Duodenal mucosa (tissue), 2 donors: ENCODE results near the gene PDCD2L.

Experiments used
- H3K27ac ChIP-seq: one replicate; pipeline ENCODE4 v1.7.0; 2013; ENCODE audit warnings: low read depth, low read length
- H3K27me3 ChIP-seq, 2 donors: one replicate each; pipeline ENCODE4 v1.7.0; 2013; ENCODE audit warnings: low read length in 2 of 2, control low read depth in 1 of 2; ENCODE audit not compliant: insufficient read depth in 2 of 2, control insufficient read depth in 1 of 2
- H3K36me3 ChIP-seq, 2 donors: one replicate each; pipeline ENCODE4 v1.7.0; 2013; ENCODE audit warnings: low read length in 2 of 2, control low read depth in 1 of 2; ENCODE audit not compliant: insufficient read depth in 2 of 2, control insufficient read depth in 1 of 2
- H3K4me1 ChIP-seq, 2 donors: one replicate each; pipeline ENCODE4 v1.7.0; 2013; ENCODE audit warnings: low read length in 2 of 2, control low read depth in 1 of 2; ENCODE audit not compliant: insufficient read depth in 2 of 2, control insufficient read depth in 1 of 2
- H3K4me3 ChIP-seq, 2 donors: one replicate each; pipeline ENCODE4 v1.7.0; 2013; ENCODE audit warnings: low read length in 2 of 2, low read depth in 1 of 2
- H3K9ac ChIP-seq, 2 donors: one replicate each; pipeline ENCODE4 v1.7.0; 2013; ENCODE audit warnings: low read length in 2 of 2, low read depth in 1 of 2
- H3K9me3 ChIP-seq, 2 donors: one replicate each; pipeline ENCODE4 v1.7.0; 2013; ENCODE audit warnings: low read length in 2 of 2, control low read depth in 1 of 2; ENCODE audit not compliant: control insufficient read depth in 1 of 2

Gene PDCD2L

GRCh38 chr19:34408411-34408810, 4.2 kb downstream of the PDCD2L start:
- H3K27ac ChIP-seq = no peak overlapping the region
- no peak overlapping the region for H3K4me3 ChIP-seq
- H3K9ac ChIP-seq = no peak overlapping the region
- H3K9me3 ChIP-seq = no peaks in the 10 kb centered on the region
- no peaks in the 10 kb centered on the region for H3K27me3 ChIP-seq
- peaks cover 0 to 15% of the 10 kb centered on the region in 2 donors for H3K36me3 ChIP-seq
- H3K4me1 ChIP-seq = peaks cover 0 to 5% of the 10 kb centered on the region in 2 donors

- H3K27me3 ChIP-seq = no peaks in the 10 kb centered on the region
- H3K9ac ChIP-seq = no peak overlapping the region
- no peak overlapping the region for H3K4me3 ChIP-seq
- H3K9me3 ChIP-seq = no peaks in the 10 kb centered on the region
- no peak overlapping the region for H3K27ac ChIP-seq
- H3K36me3 ChIP-seq = peaks cover 0 to 25% of the 10 kb centered on the region in 2 donors
- H3K4me1 ChIP-seq = no peaks in the 10 kb centered on the region
Measured at GRCh38 chr19:34409189-34410164, 5.3 kb downstream of the PDCD2L start.

- Histone ChIP-seq H3K4me3 (no peak overlapping the region), H3K27ac (no peak overlapping the region), H3K9me3 (no peaks in the 10 kb centered on the region), H3K4me1 (no peaks in the 10 kb centered on the region), H3K9ac (no peak overlapping the region), H3K27me3 (no peaks in the 10 kb centered on the region), H3K36me3 (peaks cover 0 to 38% of the 10 kb centered on the region in 2 donors)
Measured at GRCh38 chr19:34411216-34411615, 7.0 kb downstream of the PDCD2L start.

- Histone ChIP-seq H3K4me3 (no peak overlapping the region), H3K9me3 (no peaks in the 10 kb centered on the region), H3K4me1 (no peaks in the 10 kb centered on the region), H3K9ac (no peak overlapping the region), H3K27me3 (no peaks in the 10 kb centered on the region), H3K36me3 (peaks cover 0 to 38% of the 10 kb centered on the region in 2 donors), H3K27ac (no peak overlapping the region)
Measured at GRCh38 chr19:34416021-34416545, 11.9 kb downstream of the PDCD2L start.

GRCh38 chr19:34418300-34418699, 14.1 kb downstream of the PDCD2L start:
- Histone ChIP-seq H3K27ac (no peak overlapping the region), H3K4me1 (no peaks in the 10 kb centered on the region), H3K9ac (no peak overlapping the region), H3K9me3 (no peaks in the 10 kb centered on the region), H3K4me3 (no peak overlapping the region), H3K27me3 (no peaks in the 10 kb centered on the region), H3K36me3 (peaks cover 0 to 42% of the 10 kb centered on the region in 2 donors)

GRCh38 chr19:34426096-34426661, 22.0 kb downstream of the PDCD2L start:
- H3K27me3 ChIP-seq = no peaks in the 10 kb centered on the region
- H3K4me1 ChIP-seq = peaks cover 15 to 19% of the 10 kb centered on the region in 2 donors
- peaks cover 0 to 3% of the 10 kb centered on the region in 2 donors for H3K36me3 ChIP-seq
- no peak overlapping the region for H3K9ac ChIP-seq
- no peak overlapping the region for H3K27ac ChIP-seq
- H3K9me3 ChIP-seq = no peaks in the 10 kb centered on the region
- H3K4me3 ChIP-seq = no peak overlapping the region

GRCh38 chr19:34428549-34429285, 24.5 kb downstream of the PDCD2L start:
- peak overlapping the region; percentile 83 for H3K27ac ChIP-seq
- H3K9ac ChIP-seq = peak overlapping the region; percentile 76 to 79
- H3K27me3 ChIP-seq = no peaks in the 10 kb centered on the region
- peak overlapping the region; percentile 87 to 100 for H3K4me3 ChIP-seq
- H3K36me3 ChIP-seq = peaks cover 0 to 9% of the 10 kb centered on the region in 2 donors
- peaks cover 15 to 20% of the 10 kb centered on the region in 2 donors for H3K4me1 ChIP-seq
- H3K9me3 ChIP-seq = no peaks in the 10 kb centered on the region

GRCh38 chr19:34429553-34429952, 25.4 kb downstream of the PDCD2L start:
- peak overlapping the region in 1 of 2 donors; percentile 79 for H3K9ac ChIP-seq
- H3K27me3 ChIP-seq = no peaks in the 10 kb centered on the region
- peak overlapping the region; percentile 87 to 100 for H3K4me3 ChIP-seq
- no peaks in the 10 kb centered on the region for H3K9me3 ChIP-seq
- H3K4me1 ChIP-seq = peaks cover 15 to 20% of the 10 kb centered on the region in 2 donors
- H3K36me3 ChIP-seq = peaks cover 0 to 14% of the 10 kb centered on the region in 2 donors
- no peak overlapping the region for H3K27ac ChIP-seq

GRCh38 chr19:34430738-34431625, 26.8 kb downstream of the PDCD2L start:
- no peaks in the 10 kb centered on the region for H3K27me3 ChIP-seq
- peaks cover 0 to 27% of the 10 kb centered on the region in 2 donors for H3K36me3 ChIP-seq
- no peak overlapping the region for H3K4me3 ChIP-seq
- peak overlapping the region in 1 of 2 donors; percentile 23 for H3K9ac ChIP-seq
- no peaks in the 10 kb centered on the region for H3K9me3 ChIP-seq
- H3K27ac ChIP-seq = no peak overlapping the region
- H3K4me1 ChIP-seq = peaks cover 15 to 20% of the 10 kb centered on the region in 2 donors
